CD4-positive, alpha-beta T cell treated with Interleukin-17A for 1 hour (primary cell): ENCODE measurements around the gene ATP6V1B1.

Experiments
- DNase-seq: peaks from one replicate; pipeline ENCODE4 v3.0.0-alpha.2; 2020

The ATP6V1B1 gene

DNA sequence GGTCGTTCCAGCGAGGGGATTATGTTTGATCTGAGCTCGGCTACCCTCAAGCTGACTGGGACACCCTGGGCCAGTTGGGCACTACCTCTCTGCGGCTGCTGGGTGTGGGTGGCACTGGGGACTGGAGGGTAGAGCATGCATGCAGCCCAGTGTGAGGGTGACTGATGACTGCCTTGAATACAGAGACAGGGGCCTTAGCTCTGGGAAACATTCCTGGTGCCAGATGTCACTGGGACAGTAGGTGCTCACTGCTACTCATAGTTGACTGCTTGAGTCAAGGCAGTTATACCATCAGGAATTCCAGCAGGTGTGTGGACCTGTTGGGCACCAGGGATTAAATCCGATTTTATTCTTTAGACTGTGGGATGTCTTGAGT lies 33.6 kb upstream of the ATP6V1B1 start:
- DNase-seq, result no peak

DNA sequence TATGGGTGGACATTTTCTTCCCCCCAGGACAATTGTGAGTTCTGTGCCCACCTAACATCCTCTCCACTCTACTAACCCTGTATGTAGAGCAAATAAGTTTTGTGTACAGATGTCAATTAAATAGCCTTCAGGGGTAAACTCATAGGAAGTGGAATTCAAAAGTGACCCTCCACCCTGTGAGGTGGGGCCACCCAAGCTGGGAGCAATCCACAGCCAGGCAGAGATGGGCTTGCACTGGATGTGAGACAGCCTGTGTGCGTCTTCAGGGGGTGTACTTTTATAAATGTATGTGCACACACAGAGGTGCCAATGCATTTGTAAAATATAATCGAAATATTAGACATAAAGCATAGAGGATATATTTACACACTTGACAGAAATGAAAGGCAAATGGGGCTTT lies 33.1 kb upstream of the ATP6V1B1 start:
- DNase-seq, result no peak

DNA sequence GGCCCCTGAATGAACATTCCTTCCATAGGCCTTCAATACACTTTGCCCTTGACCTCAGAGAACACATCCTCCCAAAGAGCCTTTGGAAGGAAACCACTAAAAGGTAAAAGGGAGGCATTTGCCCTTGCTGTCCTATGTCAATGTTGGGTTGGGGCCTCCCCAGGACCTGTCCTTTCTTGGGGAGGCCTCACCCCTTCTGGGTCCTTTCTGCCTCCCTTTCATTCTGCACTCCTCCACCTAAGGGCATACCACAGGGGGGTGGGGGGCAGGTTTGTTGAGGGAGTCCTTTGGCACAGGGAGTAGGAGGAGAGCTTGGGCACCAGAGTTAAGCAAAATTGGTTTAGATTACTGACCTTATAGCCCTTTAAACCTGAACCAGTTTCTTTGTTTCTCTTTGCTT lies 32.5 kb upstream of the ATP6V1B1 start:
- DNase-seq, result no peak

DNA sequence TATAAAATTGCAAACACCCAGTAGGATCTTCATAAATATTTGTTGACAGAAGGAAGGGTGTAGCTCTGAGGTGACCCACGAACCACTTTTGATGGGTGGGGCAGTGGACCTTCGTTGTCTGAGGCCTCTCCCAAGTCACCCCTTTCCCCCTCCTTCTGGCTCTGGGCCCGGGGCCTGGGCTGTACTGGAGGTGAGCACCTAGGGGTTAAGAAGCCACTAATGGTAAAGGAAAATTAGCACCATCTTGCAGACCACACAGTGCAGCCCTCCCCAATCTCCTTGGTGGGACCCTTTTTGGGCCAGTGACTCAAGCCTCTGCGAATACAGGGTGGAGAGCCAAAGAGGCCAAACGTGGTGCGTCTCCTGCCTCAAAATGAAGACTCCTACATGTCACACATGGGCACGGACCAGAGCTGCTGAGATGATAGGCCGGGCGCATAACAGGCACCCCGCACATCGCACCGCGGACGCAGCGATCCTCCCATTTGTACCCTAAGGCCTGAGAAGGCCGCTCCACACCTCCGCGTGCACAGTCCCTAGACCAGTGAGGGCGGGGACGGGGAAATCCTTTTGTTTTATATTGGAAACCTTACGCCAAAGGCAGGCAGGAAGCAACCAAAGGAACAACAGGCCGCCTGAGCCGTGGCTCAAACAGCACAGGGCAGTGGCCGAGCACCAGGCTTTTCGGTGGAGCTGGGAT lies 31.9 kb upstream of the ATP6V1B1 start:
- DNase-seq, result no peak

DNA sequence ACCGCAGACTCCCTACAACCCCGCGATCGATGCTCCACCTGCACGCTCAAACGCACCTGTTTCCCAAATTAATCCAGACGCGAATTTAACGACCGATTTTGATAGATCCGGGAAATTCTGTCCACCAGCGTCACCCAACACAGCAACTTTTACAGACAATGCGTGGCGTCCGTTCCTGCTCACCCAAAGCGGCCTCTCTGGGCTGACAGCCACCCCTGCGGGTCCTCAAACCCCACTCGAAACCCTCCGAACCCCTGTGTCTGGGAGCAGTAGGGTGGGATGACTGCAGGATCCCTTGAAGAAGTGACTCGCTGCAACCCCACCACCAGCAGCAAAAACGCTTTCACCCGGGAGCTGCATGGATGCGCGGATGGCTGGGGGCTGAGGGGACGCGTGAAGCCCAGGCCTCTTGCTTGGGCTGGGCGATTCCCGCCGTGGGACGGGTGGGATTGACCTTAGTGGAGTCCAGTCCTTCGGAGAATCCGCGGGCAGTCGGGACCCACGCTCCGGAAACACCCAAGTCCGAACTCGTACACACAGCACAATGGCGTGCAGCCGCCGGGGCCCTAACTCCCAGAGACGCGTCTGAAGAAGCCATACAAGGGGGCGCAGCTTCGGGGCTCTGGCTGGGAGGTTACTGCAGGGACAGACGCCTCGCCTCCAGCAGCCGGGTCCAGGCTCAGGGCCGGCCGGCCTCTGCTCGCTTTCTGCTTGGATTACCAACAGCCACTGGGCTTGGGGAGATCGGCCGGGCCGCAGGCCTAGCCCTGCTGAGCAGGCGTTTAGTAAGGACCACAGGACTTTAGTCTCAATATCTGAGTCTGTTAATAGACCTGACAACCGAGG lies 31.1 kb upstream of the ATP6V1B1 start:
- no peak for DNase-seq

DNA sequence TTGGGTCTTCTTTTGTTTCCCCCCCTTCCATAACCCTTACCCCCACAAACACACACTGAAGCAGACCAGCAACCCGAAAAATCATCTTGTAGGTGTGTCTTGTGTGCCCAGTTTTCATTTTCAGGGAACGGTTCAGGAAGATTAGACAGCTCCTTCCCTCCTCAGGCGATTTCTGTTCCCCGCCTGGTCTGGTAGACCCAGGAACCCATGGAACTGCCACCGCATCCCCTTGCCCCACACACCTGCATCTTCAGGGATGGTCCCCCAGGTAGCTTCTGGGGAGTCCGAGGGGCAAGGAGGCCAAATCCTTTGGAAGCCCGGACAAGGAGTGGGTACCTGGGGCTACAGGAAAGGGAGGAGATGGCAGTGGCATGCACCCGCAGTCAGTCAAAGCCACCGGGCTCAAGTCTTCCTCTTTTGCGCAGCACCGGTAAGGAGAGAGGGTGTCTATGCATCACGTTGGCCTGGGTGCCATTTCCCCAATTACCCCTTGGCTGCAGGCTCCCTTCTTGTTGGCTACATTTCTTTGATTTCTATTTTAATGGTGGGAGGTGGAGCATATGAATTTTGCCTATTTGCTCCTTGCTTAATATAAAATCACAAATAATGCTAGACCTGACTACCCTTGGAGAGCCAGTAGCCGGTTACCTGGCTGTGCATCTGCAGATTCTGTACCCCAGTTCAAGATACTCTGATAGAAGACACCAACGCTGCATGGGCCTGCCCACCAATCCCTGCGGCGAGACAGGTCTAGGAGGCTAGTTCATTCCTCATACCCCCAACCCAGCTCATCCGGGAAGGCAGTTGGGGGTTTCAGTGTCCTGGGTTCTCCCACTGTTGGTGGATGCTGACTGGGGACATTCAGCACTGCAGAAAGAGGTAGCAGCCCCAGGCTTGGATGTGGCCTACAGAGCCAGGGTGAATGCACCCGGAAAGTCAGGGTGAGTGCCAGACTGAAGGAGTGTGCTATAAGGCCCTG lies 30.0 kb upstream of the ATP6V1B1 start:
- DNase-seq, result no peak

DNA sequence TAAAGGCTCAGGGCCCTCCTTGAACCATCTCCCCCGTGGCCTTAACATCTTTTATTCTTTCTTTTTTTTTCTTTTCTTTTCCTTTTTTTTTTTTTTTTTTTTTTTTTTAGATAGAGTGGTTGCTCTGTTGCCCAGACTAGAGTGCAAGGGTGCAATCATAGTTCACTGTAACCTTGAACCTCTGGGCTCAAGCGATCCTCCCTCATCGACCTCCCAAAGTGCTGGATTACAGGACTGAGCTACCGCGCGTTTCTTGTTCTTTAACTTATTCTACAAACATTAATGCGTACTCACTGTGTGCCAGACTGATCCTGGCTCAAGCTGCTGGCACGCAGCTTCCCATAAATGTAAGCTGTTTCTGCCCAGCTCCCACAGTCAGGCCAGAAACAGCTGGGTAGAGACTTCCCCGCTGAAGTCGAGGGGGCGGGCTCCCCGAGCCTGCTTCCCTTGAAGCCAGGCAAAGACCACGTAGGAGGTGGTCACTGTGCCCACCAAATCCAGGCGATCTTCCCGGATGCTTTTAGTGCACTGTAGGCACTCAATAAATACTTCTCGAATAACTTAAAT lies 29.2 kb upstream of the ATP6V1B1 start:
- no peak for DNase-seq

DNA sequence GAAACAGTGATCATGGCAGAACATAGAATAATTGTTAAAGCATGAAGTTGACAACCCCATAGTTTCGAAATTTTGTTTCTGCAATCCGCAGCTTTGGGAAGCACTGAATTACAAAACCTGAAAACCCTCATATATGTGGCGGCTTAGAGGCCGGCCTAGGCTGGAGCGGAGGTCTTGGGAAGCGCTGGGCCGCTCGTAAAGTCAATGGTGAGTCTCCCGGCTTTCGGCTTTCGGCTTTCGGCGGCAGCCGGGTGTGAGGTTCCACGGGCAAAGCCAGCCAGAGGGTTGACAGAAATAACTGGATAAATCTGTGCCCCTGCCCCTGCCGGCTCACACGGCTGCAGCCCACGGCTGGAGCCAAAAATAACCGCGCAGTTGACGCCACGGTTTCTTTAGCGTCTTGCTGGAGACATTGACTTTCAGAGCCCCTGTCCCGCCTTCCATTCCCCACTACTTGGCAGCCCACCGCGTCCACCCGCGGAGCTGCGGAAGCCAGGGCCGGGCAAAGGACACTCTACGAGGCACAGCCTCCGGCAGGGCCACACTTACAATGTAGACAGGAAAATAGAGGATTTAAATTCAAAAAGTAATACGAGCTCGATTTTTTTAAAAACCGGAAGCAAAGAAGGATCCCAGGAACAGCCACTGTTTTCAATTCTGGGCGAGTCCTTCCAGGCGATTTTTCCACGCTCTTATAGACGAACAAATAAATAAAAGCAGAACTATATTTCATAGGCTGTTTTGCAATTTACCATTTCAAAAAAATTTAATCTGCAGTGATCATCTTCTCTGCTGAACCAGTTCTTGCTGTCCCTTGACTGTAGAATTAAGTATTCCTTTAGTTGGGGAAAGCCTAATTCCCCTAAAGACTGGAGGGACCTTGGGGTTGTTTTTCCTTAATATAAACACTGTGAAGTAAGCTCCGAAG lies 28.3 kb upstream of the ATP6V1B1 start:
- no peak for DNase-seq

DNA sequence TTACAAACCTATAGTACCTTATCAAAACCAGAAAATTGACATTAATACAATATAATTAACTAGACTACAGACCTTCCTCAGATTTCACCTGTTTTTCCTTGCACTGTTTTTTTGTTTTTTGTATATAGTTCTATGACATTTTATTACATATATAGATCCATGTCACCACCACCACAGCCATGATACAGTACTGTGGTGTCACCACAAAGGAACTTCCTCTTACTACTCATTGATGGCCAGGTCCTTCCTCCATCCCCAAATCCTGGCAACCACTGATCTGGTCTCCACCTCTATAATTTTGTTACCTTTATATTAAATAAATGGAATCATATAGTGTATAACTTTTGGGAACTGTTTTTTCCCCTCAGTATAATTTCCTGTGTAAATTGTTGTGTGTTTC lies 19.4 kb upstream of the ATP6V1B1 start:
- no peak for DNase-seq

DNA sequence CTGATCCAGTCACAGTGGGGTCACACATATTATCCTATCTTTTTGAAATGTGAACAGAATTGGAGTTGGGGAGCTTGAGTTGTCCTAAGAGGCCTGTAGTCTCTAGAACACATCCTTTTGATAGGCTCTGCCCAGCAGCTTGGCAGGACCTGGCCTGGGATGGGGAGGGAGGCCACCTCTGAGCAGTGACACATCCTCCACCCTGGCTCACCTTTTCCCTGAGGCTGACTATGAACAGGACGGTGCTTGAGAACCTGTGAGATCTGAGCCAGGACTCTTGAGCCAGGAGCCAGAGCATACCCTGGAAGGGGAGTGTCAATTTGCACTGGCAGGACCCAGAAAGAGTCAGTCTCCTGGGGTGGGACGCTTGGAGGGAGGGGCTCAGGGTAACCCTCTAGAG lies 17.7 kb upstream of the ATP6V1B1 start:
- DNase-seq, result no peak

DNA sequence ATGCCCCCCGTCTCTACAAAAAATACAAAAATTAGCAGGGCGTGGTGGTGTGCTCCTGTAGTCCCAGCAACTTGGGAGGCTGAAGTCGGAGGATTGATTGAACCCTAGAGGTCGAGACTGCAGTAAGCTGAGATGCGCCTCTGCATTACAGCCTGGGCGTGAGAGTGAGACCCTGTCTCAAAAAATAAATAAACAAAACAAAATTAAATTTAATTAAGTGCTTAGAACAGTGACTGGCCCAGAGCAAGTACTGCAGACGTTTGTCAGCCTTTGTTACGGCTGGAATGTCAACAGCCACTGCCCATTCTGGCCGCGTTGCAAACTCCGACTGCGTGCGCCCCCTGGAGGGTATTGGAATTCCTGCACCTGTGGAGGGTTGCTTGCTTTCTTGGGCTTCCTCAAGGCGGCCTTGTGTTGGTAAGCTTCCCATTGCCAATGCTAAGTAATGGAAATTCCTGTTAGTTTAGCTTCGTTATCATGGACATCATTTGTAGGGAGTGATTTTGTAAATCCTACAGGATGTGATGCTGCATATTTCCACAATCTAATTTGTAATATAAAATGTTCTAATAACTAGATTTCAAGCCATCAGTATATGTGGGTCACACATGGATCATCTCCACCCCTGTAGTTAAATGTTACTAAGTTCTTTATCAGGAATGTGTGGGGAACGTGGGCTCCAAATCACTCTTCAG lies 15.9 kb upstream of the ATP6V1B1 start:
- peak; percentile 66 for DNase-seq

DNA sequence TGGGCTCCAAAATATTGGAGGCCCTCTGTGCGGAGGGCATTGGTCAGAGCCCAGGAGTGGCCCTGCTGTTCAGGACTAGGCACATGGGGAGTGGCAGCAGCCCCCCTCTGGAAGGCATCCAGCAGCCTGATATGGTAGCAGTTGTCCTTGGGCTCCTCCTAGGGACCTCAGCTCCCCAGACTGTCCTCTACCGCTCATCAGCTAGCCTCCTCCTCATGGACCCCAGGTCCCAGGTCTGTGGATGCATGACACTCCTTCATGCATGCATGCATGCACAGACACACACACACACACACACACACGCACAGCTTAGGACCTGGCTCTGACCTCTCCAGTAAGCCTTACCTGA lies 15.4 kb upstream of the ATP6V1B1 start:
- DNase-seq, result no peak

DNA sequence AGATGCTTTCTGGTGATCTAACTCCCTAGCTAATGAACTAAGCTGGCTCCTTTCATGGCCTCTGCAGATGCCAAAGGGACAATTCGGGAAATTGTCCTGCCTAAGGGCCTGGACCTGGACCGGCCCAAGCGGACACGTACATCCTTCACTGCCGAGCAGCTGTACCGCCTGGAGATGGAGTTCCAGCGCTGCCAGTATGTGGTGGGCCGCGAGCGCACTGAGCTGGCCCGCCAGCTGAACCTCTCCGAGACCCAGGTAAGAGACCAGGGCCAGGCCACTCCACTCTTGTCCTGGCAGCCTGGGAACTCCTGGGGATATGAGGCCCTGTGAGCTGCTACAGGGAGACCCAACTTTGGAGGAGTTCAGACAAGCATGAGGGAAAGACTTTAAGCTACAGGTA lies 14.7 kb upstream of the ATP6V1B1 start:
- no peak for DNase-seq

DNA sequence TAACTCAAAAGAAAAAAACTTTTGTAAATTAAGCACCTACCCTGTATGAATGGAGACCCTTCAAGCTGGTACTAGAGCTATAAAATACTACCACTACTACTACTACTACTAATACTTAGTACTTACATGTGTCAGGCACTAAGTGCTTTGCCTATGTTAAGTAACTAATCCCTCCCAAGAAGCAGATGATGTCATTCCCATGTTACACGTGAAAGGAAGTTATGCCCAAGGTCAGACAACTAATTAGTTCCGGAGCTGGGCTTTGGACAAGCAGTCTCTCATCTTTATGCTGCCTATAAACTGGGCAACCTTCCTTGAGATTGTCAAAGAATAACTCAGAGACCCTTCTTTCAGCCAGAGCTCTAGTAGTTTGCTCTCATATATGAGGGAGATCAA lies 13.9 kb upstream of the ATP6V1B1 start:
- DNase-seq, result no peak

DNA sequence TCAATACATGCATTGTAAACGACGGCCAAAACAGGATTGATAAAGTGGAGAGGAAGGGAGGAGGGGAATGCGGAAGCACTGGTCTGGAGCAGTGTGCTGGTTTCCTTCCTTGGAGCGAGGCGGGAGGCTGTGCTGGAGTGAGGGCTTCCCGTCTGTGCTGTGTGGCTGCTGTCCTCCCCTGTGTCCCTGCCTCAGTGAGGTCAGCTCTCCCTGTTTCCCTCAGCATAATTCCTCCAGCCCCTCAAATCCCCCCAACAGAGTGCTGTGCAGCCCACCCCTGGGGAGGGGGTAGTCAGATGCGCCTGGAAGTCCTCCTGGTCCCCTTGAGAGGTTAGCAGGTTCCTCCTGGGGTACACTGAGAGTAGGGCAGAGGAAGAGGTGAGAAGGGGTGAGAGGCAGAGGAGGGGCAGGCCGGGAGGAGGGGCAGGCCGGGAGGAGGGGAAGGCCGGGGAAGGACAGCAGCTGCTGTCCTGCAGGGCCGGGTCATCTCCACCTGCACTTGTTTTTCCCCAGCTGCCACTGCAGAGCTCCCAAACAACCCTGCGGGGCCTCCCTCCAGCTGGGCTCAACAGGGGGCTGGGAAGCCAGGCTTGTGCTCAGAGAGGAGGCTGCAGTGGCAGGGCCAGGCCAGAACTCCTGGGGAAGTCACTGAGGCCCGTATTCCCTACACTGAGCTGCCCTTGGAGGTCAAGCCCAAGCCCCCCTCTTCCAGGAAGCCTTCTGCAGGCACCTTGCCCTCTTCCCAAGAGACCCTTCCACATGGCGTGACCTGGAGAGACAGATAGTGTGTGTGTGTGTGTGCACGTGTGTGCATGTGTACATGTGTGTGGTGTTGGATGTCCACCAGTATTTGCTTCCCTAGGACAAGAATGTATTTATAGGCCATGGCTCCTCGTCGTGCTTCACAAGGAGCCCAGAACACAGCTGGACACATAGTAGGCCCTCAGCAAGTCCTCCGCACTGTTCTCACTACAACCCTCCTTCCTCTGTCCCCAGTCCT lies 13.2 kb upstream of the ATP6V1B1 start:
- no peak for DNase-seq

DNA sequence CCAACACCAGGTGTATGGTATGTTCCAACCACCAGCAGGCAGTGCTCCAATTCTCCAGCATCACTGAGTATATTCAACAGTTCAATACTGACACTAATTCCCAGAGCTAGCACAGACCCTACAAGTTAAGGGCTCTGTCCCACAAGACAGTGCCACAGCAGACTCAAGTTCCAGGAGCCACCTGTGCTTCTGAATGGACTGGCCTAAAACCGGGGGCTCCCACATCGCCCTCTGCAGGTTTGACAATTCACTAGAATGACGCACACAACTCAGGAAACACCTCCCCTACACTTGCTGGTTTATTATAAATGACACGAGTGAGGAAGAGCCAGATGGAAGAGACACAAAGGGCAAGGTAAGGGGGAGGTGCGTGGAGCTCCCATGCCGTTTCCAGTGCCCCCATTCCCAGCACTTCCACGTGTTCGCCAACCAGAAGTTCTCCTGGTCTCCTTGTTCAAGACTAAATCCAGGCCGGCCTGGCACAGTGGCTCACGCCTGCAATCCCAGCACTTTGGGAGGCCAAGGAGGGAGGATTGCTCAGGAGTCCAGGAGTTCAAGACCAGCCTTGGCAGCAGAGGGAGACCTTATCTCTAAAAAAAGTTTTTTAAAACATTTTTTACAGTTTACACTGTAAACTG lies 12.2 kb upstream of the ATP6V1B1 start:
- DNase-seq, result no peak

DNA sequence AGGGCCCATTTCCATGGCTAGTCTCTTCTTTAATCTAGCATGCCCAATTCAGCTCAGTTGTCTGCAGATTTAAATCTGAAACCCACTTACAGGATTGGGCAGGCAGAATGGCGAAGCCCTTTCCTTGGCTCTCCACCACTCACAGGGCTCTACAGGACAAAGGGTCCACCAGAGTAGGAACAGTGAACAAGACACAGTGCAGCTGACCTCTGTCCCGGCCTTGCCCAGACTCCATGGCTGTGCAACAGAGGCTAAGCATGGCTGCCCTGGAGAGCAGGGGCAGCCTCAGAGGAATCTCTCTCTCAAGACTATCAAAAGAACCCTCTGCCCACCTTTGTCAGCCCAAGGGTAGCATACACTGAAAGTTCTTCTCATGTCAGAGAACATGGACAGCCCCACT lies 9.7 kb upstream of the ATP6V1B1 start:
- no peak for DNase-seq

DNA sequence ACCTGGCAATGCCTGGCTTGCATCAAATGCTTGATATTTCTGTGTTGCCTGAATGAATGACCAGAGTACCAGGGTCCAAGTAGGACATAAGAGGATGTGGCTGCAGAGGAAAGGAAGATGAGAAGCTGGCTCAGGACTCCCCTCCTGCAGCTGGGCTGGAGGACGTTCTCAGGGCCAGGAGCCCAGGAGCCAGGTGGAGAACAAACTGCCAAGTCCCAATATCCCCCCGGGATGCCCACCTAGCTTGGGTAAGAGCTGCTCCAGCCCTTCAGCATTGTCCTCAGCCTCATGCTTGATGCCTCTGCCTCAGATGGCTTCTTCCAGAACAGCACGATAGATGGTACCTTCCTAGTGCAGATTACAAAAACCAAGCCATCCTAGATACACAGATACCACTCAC lies 8.6 kb upstream of the ATP6V1B1 start:
- no peak for DNase-seq

DNA sequence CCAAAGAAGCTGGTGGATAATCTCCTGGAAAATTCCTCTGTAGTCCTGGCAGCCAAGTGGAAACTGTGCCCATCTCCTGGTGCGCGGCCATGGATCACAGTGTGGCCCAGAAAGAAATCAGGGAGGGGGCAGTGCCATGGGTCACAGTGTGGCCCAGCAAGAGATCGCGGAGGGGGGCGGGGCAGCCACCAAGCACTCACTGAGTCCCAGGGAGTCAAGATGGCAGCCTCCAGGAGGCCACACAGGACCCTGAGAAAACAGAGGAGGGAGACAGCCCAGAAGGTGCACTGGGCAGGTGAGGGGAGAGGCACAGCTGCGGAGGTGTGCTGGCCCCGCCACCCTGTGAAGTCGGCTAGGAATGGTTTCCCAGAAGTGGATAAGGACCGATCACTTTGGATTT lies 8.1 kb upstream of the ATP6V1B1 start:
- DNase-seq, result no peak

DNA sequence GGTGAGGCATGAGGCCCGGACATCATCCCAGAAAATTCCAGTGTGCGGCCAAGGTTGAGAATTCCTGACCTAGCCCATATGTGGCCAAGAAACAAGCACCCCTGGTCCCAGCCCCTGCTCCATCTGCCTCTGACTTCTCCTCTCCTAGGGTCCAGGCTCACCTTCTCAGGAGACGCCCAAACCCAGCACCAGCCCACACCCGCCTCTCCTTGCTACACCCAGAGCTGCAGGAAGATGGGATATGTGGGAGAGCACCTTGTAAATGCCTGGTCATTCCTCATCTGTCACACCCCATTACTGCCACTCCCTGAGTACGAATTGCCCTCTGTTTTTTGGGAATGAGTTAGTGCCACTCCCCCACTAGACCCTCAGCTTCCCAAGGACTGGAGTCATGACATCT lies 7.3 kb upstream of the ATP6V1B1 start:
- DNase-seq, result no peak
